ENCODE measurements around the gene CCDC93. TPM values are rescaled to one million over a fixed set of nuclear protein-coding genes. Genes with fewer than 3 reads are reported as not detected.
A peak's percentile ranks its signal among the peaks of the same experiment; 100 is the strongest.

The CCDC93 gene
- total and polyA plus RNA-seq, 2 donors from 2014 or later, result 6.7 to 36.3 TPM

- TF ChIP-seq, protein P1, sequence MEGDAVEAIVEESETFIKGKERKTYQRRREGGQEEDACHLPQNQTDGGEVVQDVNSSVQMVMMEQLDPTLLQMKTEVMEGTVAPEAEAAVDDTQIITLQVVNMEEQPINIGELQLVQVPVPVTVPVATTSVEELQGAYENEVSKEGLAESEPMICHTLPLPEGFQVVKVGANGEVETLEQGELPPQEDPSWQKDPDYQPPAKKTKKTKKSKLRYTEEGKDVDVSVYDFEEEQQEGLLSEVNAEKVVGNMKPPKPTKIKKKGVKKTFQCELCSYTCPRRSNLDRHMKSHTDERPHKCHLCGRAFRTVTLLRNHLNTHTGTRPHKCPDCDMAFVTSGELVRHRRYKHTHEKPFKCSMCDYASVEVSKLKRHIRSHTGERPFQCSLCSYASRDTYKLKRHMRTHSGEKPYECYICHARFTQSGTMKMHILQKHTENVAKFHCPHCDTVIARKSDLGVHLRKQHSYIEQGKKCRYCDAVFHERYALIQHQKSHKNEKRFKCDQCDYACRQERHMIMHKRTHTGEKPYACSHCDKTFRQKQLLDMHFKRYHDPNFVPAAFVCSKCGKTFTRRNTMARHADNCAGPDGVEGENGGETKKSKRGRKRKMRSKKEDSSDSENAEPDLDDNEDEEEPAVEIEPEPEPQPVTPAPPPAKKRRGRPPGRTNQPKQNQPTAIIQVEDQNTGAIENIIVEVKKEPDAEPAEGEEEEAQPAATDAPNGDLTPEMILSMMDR (IDR thresholded peaks at IDR 0.05; ENCODE audit: borderline replicate concordance, extremely low read depth, insufficient read depth), result no peak
- Histone ChIP-seq H3K9ac (ENCODE audit: low read length in 3 of 3) (no peak overlapping the region), H3K27ac (ENCODE audit: low read depth in 2 of 2, low read length in 2 of 2) (no peak overlapping the region), H3K9me3 (ENCODE audit: control insufficient read depth in 2 of 3, insufficient read depth in 1 of 3, low read length in 3 of 3) (no peaks in the 10 kb centered on the region), H3K27me3 (ENCODE audit: control insufficient read depth, insufficient read depth, low read length) (peaks cover 3% of the 10 kb centered on the region), H3K4me3 (ENCODE audit: low read length in 3 of 3) (no peak overlapping the region), H3K4me1 (ENCODE audit: control insufficient read depth in 2 of 3, insufficient read depth in 2 of 3, low read depth in 1 of 3, low read length in 3 of 3) (no peaks in the 10 kb centered on the region), H3K36me3 (ENCODE audit: control insufficient read depth in 2 of 3, insufficient read depth in 3 of 3, low read length in 3 of 3) (no peaks in the 10 kb centered on the region)
- no peak for FAIRE-seq
- intact Hi-C loops (cut with DNase I), result no loop called here
- DNase-seq, result no peak
These were observed 30.3 kb upstream of the CCDC93 start for GRCh38 chr2:118044103-118044716.

- H3K9ac ChIP-seq (ENCODE audit: low read length in 3 of 3), result no peak overlapping the region
- no peaks in the 10 kb centered on the region for H3K27me3 ChIP-seq (ENCODE audit: control insufficient read depth, insufficient read depth, low read length)
- intact Hi-C loops (cut with DNase I), result no loop called here
- H3K4me1 ChIP-seq (ENCODE audit: control insufficient read depth in 2 of 3, insufficient read depth in 2 of 3, low read depth in 1 of 3, low read length in 3 of 3), result no peaks in the 10 kb centered on the region
- H3K4me3 ChIP-seq (ENCODE audit: low read length in 3 of 3), result no peak overlapping the region
- H3K36me3 ChIP-seq (ENCODE audit: control insufficient read depth in 2 of 3, insufficient read depth in 3 of 3, low read length in 3 of 3), result no peaks in the 10 kb centered on the region
- no peak for FAIRE-seq
- H3K9me3 ChIP-seq (ENCODE audit: control insufficient read depth in 2 of 3, insufficient read depth in 1 of 3, low read length in 3 of 3), result peaks cover 0 to 2% (median 0%) of the 10 kb centered on the region in 3 donors
- no peak for DNase-seq
- TF ChIP-seq, protein P1 (IDR thresholded peaks at IDR 0.05; ENCODE audit: borderline replicate concordance, extremely low read depth, insufficient read depth), result no peak
- H3K27ac ChIP-seq (ENCODE audit: low read depth in 2 of 2, low read length in 2 of 2), result no peak overlapping the region
These were observed 27.0 kb upstream of the CCDC93 start for GRCh38 chr2:118040891-118041290.

DNA sequence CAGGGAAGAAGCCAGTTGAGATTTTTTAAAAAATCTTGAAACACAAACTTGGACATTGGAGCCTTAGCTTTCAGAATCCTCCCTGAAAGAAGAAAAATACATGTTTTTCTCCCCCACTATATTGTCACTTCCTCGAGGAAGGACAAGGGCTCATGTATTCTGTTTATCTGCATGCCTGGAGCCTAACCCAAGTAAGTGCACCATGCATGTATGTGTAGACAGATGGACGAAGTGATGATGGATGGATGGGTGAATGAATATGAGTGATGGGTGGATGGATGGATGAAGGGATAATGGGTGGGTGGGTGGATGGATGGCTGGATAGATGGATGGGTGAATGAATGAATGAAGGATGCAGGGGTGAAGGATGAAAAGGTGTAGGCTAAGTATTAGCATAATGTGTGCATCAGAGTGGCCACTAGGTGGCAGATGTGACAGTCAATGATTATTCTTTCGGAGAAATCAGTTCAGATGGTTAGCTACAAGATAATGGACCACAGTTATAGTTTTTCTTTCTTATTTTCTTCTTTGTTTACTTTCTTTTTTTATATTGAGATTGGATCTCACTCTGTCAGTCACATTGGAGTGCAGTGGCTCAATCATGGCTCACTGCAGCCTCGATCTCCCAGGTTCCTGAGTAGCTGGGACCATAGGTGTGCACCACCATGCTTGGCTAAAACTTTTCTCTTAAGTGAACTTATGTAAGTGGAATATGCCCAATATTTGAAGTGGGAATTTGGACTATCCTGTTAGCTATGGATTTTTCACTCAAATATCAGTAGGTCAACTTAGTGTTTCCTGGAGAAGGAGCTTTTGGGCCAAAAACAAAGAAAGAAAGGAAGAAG lies 18.5 kb upstream of the CCDC93 start:
- Histone ChIP-seq H3K9ac (ENCODE audit: low read length in 3 of 3) (no peak overlapping the region), H3K27ac (ENCODE audit: low read depth in 2 of 2, low read length in 2 of 2) (no peak overlapping the region), H3K9me3 (ENCODE audit: control insufficient read depth in 2 of 3, insufficient read depth in 1 of 3, low read length in 3 of 3) (peaks cover 0 to 4% (median 0%) of the 10 kb centered on the region in 3 donors), H3K36me3 (ENCODE audit: control insufficient read depth in 2 of 3, insufficient read depth in 3 of 3, low read length in 3 of 3) (no peaks in the 10 kb centered on the region), H3K27me3 (ENCODE audit: control insufficient read depth, insufficient read depth, low read length) (no peaks in the 10 kb centered on the region), H3K4me3 (ENCODE audit: low read length in 3 of 3) (no peak overlapping the region), H3K4me1 (ENCODE audit: control insufficient read depth in 2 of 3, insufficient read depth in 2 of 3, low read depth in 1 of 3, low read length in 3 of 3) (no peaks in the 10 kb centered on the region)
- TF ChIP-seq, protein P1 (IDR thresholded peaks at IDR 0.05; ENCODE audit: borderline replicate concordance, extremely low read depth, insufficient read depth), result peak; percentile 69
- intact Hi-C loops (cut with DNase I), result loop anchor here (10.0 kb wide), 1 partner anchor 832 kb away; no protein-coding TSS in a partner anchor
- FAIRE-seq, result peak; percentile 61
- DNase-seq, result peak in 1 of 5 donors; percentile 45

All from kidney (tissue), 14 donors.